GM19099 (cell line): ENCODE data around the gene ENOX1.

ENCODE experiments used
- POLR2A ChIP-seq: IDR thresholded peaks from 3 replicates; pipeline ENCODE4 v1.6.1; 2011; ENCODE audit warnings: low read depth; ENCODE audit not compliant: insufficient read length; ENCODE audit errors: extremely low read depth

Gene ENOX1

DNA sequence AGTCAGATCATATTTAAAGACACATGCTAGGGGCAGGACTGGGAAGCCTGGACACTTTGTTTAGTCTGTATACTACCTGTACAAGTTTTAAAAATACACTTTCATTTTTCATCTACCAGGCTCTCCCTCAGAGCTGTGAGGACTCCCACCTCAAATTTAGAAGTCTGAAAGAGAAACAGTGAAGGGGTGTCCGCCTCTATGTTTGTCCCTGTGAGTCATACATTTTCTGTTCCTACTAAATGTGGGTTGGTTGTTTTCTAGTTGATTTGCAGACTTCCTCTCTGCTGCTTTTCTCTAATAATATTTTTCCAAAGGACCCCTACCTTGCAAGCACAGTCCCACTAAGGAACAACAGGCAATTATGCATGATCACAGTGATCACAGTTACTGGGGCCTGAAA lies 110.5 kb downstream of the ENOX1 start:
- TF ChIP-seq POLR2A, result no peak

GRCh38 chr13:43675577-43675976 lies 111.2 kb downstream of the ENOX1 start:
- TF ChIP-seq POLR2A, result no peak

- no peak for TF ChIP-seq POLR2A
Observed at GRCh38 chr13:43669964-43670363, 116.8 kb downstream of the ENOX1 start.

DNA sequence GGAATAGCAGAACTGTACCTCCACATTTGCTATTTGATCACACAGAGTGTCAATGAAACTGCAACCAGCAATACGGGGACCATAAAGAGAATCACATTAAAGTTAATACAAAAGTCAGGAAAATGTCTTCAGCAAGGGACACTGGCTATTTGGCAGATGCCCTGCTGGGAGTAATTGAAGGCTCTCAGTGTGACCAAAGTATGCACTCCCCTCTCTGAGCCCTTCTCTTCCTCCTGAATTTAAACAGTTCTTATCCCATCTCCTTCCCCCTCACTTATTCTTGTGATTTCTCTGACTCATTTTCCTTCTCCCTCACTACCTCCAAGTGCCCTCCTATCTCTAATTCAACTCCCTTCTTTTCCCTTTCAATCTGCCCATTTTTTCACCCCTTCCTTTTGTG lies 117.7 kb downstream of the ENOX1 start:
- no peak for TF ChIP-seq POLR2A

DNA sequence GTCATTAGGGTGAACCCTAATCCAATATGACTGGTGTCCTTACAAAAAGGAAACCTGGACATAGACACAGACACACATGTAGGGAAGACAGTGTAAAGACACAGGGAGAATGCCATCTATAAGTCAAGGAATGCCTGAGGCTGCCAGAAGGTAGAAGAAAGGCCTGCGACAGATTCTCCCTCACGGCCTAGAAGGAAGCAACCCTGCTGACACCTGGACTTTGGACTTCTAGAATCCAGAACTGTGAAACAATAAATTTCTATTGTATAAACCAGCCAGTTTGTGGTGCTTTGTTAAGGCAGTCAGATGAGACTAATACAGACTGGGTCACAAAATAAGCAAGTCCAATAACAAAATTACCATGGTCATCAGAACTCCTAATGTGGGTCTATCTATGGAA lies 120.4 kb downstream of the ENOX1 start:
- TF ChIP-seq POLR2A, result no peak

DNA sequence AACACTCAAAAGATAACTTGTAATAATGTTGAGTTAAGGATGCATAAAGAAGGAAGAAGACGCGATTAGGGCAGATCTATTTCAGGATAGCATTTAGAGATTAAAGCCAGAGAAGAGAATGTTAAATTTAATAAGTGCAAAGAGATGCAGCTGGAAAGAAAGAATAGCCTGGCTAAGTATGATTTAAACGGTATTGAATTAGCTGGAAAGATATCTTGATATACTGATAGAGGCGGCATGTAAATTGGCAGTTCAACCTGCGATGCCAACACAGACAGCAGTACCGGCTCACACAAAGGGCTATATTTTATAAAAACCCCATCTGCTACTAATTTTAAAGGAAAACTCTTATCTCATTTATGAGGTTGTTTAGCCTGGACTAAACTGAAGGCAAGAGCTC lies 121.4 kb downstream of the ENOX1 start:
- TF ChIP-seq POLR2A, result no peak

DNA sequence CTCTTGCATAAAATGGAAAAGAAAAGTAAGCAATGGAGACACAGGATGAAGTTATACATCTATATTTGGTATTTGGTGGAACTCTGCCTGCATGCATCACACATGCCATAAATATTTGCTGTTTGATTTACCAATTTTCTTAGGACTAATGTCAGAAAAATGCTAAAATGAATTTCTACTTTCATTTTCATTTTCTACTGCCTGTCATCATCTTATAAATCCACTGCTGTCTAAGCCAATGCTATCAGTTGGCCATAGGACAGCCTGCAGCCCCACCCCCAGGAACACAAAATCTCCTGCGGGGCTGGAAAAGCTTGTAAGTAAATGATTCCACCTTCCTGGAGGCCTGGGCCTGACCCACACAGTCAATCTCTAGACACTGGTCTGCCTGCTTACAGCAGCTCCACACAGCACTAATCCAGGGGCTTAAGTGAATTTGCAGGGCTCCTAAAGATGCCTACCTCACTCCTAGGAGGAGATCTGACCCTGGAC lies 122.0 kb downstream of the ENOX1 start:
- no peak for TF ChIP-seq POLR2A

GRCh38 chr13:43663474-43664090 lies 123.2 kb downstream of the ENOX1 start:
- no peak for TF ChIP-seq POLR2A

GRCh38 chr13:43662976-43663375 lies 123.8 kb downstream of the ENOX1 start:
- TF ChIP-seq POLR2A, result no peak

DNA sequence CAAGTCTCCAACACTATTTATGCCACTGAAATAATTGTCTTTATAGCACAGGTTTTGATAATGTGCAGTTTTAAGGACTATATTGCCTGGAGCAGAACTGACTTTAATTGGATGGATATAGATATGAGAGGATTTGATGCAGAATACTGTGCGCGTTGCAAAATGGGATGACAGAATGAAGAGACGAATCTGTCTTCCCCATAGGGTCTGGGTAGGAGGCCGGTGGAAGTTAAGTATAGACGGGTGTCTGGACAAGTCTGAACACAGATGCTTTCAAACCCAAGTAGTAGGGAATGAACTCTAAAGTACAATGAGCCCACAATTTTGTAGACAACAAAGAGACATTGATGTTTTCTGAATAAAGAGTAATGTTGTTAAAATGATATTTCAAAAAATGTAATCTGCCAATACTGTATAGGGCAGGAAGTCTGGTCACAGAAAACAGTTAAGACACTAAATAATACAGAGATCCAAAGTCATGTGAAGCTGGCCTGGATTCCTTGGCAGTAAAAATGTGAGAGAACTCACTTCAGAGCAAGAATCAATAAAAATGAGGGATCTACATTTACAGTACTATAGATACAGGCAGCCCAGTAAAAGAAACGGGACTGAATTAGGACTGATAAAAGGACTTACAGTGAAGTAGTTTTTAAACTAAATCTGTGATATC lies 125.5 kb downstream of the ENOX1 start:
- no peak for TF ChIP-seq POLR2A

DNA sequence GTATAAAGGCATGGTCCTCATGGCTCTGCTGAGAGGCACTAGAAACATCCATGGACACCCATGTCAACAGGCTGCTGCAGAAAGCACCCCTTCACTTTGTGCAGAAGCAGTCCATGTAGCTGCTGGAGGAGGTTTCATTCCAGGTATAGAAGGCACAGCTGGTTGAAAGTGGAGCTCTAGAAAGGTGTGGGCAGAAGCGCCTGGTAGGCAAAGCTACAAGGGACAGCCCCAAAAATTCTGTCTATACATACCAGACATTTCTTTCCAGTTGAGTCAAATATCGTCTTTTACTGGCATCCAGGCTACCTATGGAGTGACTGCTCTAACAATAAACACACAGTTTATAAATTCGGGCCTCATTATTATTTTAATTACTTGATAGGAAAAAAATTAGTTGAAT lies 129.3 kb downstream of the ENOX1 start:
- no peak for TF ChIP-seq POLR2A

DNA sequence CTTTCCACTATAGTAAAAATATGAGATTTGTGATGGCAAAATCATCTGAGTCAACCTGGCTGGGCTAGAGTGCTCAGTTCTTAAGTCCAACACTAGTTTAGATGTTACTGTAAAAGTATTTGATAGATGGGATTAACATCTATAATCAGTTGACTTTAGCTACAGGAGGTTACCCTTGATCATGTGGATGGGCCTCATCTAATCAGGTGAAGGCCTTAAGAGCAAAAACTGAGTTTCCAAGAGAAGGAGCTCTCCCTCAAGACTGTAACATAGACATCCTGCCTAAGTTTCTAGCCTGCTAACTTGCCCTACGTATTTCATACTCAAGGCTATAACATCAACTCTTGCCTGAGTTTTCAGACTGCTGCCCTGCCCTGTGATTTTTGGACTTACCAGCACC lies 132.8 kb downstream of the ENOX1 start:
- no peak for TF ChIP-seq POLR2A

DNA sequence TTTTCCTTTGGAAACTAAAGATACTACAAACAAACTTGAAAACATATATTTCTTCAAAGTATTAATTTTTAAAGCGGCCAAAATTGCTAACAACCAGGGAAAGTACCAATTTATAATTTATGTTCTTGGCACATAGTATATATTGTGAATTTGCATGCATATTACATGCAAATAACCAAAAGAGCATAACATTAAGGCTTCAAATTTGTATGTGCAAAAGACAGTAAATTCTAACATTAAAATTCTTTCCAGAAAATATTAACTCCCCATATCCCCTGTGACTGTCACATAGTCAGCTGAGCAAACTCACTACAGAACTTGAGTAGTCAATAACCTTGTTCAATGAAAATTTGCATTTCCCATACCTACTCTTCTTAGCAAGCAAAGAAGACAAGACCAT lies 133.4 kb downstream of the ENOX1 start:
- no peak for TF ChIP-seq POLR2A

DNA sequence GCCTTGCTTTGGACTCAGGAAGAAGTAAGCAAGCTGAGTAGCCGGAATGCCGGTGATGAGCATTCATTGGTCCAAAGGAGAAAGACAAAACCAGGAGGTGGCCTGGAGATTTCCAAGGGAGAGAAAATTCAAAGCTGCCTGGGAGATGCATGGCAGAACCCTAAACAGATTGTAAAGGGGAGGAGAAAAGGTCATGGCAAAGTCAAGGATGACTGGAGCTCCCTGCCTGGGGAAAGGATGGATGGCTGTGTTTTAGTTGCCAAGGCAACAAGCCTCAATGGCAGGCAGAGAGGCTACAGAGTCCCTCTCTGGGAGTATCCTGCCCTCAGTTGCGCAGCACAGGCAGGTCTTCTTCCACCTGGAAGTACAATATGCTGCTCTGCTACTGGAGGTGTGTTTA lies 134.0 kb downstream of the ENOX1 start:
- no peak for TF ChIP-seq POLR2A

- no peak for TF ChIP-seq POLR2A
Observed at GRCh38 chr13:43650882-43651281, 135.9 kb downstream of the ENOX1 start.

GRCh38 chr13:43648733-43649132 lies 138.0 kb downstream of the ENOX1 start:
- no peak for TF ChIP-seq POLR2A

DNA sequence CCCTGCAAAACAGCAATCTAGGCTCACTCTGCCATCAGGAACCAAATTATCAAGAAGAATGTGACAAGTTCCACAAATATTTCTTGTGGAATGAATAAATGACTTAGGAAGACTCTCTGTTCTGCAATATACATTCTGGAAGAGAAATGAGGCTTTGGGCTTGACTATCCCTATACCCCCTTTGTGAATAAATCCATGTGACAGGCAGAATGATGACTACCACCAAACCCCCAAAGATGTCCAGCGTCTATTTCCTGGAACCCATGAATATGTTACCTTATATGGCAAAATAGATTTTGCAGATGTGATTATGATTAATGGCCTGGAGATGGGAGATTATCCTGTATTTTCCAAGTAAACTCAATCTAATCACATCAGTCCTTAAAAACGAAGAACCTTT lies 139.3 kb downstream of the ENOX1 start:
- TF ChIP-seq POLR2A, result no peak

DNA sequence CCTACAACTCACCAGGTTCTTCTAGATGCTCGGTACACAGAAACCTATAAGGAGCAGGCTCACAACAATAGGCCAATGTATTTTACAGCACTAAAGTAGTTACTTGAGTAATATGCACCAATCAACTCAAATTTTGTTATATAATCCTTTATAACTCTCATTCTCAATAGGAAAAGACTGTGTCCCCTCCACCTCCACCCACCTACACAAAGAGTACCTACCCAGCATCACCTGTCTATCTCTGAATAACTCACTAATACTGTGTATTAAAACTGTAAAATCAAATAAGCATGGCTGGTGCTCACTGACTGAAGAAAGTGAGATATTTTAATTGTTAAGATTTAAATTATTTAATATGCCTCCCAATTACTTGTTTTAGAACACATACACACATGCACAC lies 146.3 kb downstream of the ENOX1 start:
- TF ChIP-seq POLR2A, result no peak

- TF ChIP-seq POLR2A, result no peak
Observed at GRCh38 chr13:43631106-43631505, 155.7 kb downstream of the ENOX1 start.
